Ovary (tissue), 1 donor: ENCODE data around the gene PDZRN3.

ENCODE experiments used
- EP300 ChIP-seq: sonication (generic); formaldehyde crosslinking; IDR thresholded peaks from one replicate; pipeline ENCODE4 v1.6.1; 2017; ENCODE audit warnings: antibody characterized with exemption
- POLR2A ChIP-seq: fragments of 450-650 bp; IDR thresholded peaks from one replicate; pipeline ENCODE4 v1.6.1; 2017; ENCODE audit warnings: antibody characterized with exemption, mild to moderate bottlenecking, moderate library complexity

DNA sequence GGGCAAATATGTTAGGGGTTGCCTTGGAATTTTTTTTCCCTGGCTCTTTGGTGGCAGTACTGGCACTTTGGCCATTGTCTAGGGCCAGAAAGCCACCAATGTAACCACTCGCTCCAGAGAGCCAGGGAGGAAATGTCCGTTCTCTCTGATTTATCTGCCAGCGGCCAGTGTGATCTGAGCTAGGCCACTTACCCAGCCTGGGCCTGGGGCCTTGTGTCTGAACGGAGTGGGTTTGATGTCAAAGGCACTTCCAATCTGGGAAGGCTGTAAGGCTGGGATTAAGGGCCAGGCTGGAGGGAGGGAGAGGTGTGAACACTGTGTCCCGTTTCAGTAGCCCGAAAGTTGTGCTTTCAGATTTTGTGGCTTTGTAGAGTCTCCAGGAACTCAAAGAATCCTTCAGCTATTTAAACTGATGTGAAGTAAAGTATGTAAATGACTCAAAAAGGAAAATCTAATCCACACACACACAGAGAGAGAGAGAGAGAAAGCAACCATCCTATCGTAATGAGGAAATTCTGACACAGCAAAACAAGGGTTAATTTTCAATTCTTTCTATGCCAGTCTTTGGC is 271.0 kb downstream of the PDZRN3 start:
- TF ChIP-seq EP300 (no peak), POLR2A (no peak)
